WTC11 (cell line): ENCODE measurements around the gene NOL4L. TPM values are rescaled to one million over a fixed set of nuclear protein-coding genes. Genes with fewer than 3 reads are reported as not detected.

Experiments
- ATAC-seq: fragments of 200-7000 bp; cut with Tn5 transposase; 2 replicates; pipeline ENCODE4 v1.10.0; 2021; ENCODE audit warnings: mild to moderate bottlenecking, moderate library complexity
- CTCF ChIA-PET: fragments of 300-600 bp; sonication (Branson Sonifier 250); formaldehyde crosslinking; loops from one replicate; lab custom pipeline; 2021; ENCODE audit warnings: antibody characterized with exemption; lab: Charles Lee
- POLR2A ChIA-PET: fragments of 350-600 bp; sonication (Branson Sonifier 250); formaldehyde crosslinking; loops from one replicate; lab custom pipeline; 2021; ENCODE audit warnings: antibody characterized with exemption; lab: Charles Lee
- DNase-seq: peaks from one replicate; pipeline ENCODE4 v3.0.0; 2021; ENCODE audit warnings: low spot score
- H3K27ac Mint-ChIP-seq: 2 replicates; pipeline ENCODE4 v1.8.0; 2021; ENCODE audit warnings: mixed read lengths
- H3K27me3 Mint-ChIP-seq: 2 replicates; pipeline ENCODE4 v1.8.0; 2021; ENCODE audit warnings: low read depth, mild to moderate bottlenecking, moderate library complexity, mixed read lengths
- H3K36me3 Mint-ChIP-seq: 2 replicates; pipeline ENCODE4 v1.8.0; 2021; ENCODE audit warnings: mixed read lengths
- H3K4me1 Mint-ChIP-seq: 2 replicates; pipeline ENCODE4 v1.8.0; 2022; ENCODE audit warnings: mixed read lengths
- H3K4me3 Mint-ChIP-seq: 2 replicates; pipeline ENCODE4 v1.8.0; 2021; ENCODE audit warnings: mild to moderate bottlenecking, moderate library complexity, mixed read lengths
- H3K9me3 Mint-ChIP-seq: 2 replicates; pipeline ENCODE4 v1.8.0; 2021; ENCODE audit warnings: mixed read lengths
- CBFB ChIP-seq: sonication (generic); formaldehyde crosslinking; IDR thresholded peaks from 2 replicates; pipeline ENCODE4 v1.8.1; 2022; ENCODE audit warnings: mild to moderate bottlenecking, low read depth, missing genetic modification reagents
- EMX1 ChIP-seq: fragments of 250-450 bp; sonication (Bioruptor Pico); IDR thresholded peaks from 2 replicates; pipeline ENCODE4 v1.8.0; 2021; ENCODE audit warnings: mild to moderate bottlenecking
- ESRRA ChIP-seq: sonication (generic); formaldehyde crosslinking; IDR thresholded peaks from 2 replicates; pipeline ENCODE4 v1.8.1; 2022; ENCODE audit warnings: mild to moderate bottlenecking, missing genetic modification reagents, borderline replicate concordance
- ETV6 ChIP-seq: sonication (generic); formaldehyde crosslinking; IDR thresholded peaks from 2 replicates; pipeline ENCODE4 v1.8.1; 2022; ENCODE audit warnings: mild to moderate bottlenecking, missing genetic modification reagents
- FOXP1 ChIP-seq: sonication (generic); formaldehyde crosslinking; IDR thresholded peaks from 2 replicates; pipeline ENCODE4 v1.8.0; 2022; ENCODE audit warnings: missing genetic modification reagents, mild to moderate bottlenecking, moderate library complexity, borderline replicate concordance
- HMGA2 ChIP-seq: fragments of 250-450 bp; sonication (Bioruptor Pico); IDR thresholded peaks from 2 replicates; pipeline ENCODE4 v1.4.0; 2021; ENCODE audit warnings: mild to moderate bottlenecking, moderate library complexity
- NFATC4 ChIP-seq: fragments of 250-450 bp; sonication (Bioruptor Pico); IDR thresholded peaks from 2 replicates; pipeline ENCODE4 v1.9.0; 2021; ENCODE audit warnings: mild to moderate bottlenecking
- RORB ChIP-seq: fragments of 250-450 bp; sonication (Bioruptor Pico); IDR thresholded peaks from 2 replicates; pipeline ENCODE4 v1.9.0; 2021; ENCODE audit warnings: mild to moderate bottlenecking
- SP1 ChIP-seq: sonication (generic); formaldehyde crosslinking; conservative IDR thresholded peaks from 2 replicates; pipeline ENCODE4 v1.8.1; 2022; ENCODE audit warnings: missing genetic modification reagents
- ZBTB21 ChIP-seq: sonication (generic); formaldehyde crosslinking; IDR thresholded peaks from 2 replicates; pipeline ENCODE4 v1.8.1; 2023; ENCODE audit warnings: mild to moderate bottlenecking, missing genetic modification reagents, borderline replicate concordance
- ZNF121 ChIP-seq: sonication (generic); formaldehyde crosslinking; IDR thresholded peaks from 2 replicates; pipeline ENCODE4 v1.8.0; 2023; ENCODE audit warnings: missing genetic modification reagents
- total RNA-seq: library from RNA; stranded (reverse); gene quantifications from 3 replicates; pipeline ENCODE4 v1.2.3, GENCODE V29; 2021
- TF ChIP-seq, protein P1 (sequence below): fragments of 250-450 bp; sonication (Bioruptor Pico); IDR thresholded peaks from 2 replicates; pipeline ENCODE4 v2.1.2; 2022; ENCODE audit warnings: mild to moderate bottlenecking, moderate library complexity
- TF ChIP-seq, protein P2 (sequence below): sonication (generic); formaldehyde crosslinking; IDR thresholded peaks from 2 replicates; pipeline ENCODE4 v1.8.0; 2023; ENCODE audit warnings: mild to moderate bottlenecking, missing genetic modification reagents
- TF ChIP-seq, protein P3 (sequence below): fragments of 250-450 bp; sonication (Bioruptor Pico); IDR thresholded peaks from 2 replicates; pipeline ENCODE4 v1.9.0; 2021; ENCODE audit warnings: mild to moderate bottlenecking
- TF ChIP-seq, protein P4 (sequence below): sonication (generic); formaldehyde crosslinking; IDR thresholded peaks from 2 replicates; pipeline ENCODE4 v1.8.0; 2023; ENCODE audit warnings: missing genetic modification reagents, mild to moderate bottlenecking, borderline replicate concordance

NOL4L gene
- total RNA-seq, 1 experiment from 2014 or later: 29.0 TPM

DNA sequence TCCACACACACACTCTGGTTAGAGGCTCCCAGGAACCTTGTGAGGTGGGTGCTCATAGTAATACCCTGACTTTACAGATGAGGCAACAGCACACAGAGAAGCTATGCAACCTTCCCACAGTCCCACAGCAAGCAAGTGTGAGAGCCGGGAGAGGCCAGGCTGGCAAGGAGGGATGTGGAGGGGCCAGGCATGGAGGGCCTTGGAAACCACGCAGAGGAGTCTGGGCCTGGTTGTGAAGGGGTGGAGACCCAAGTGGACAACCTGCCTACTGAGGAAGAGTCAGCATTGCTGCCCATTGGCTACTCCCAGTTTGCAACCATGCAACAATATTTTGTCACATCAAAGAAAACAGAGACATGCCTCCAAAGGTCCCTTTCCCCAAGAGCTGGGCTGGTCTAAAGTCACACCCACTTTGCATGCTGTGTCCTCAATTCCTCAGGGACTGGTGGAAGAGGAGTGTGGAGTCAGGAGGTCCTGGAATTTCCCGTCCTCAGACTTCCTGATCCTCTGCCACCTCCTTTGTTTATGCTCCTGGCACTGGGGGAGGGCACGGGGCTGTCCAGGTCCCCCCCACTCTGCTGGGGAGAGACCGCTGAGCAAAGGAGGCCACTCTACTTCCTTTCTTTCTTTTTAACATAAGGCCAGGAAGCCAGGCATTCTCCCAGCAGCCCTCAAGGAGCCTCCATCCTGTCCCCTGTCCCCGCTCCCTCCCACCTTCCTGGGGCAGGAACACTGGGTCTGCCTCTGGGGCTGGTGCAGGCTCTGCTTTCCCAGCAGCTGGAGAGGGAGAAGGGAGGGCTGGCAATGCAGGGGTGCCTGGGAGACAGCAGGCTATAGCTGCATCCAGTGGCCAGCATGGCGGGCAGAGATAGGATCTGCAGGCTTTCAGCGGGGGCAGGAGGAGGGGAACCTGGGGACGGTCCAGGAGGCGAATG, 68.3 kb downstream of the NOL4L start:
- no peak overlapping the region for H3K27ac Mint-ChIP-seq
- TF ChIP-seq ZNF121 (CRISPR knock-in tag) (no peak), FOXP1 (CRISPR knock-in tag) (no peak), NFATC4 (CRISPR knock-in tag) (no peak), RORB (CRISPR knock-in tag) (no peak)
- TF ChIP-seq, all 79 proteins: peak for 0

DNA sequence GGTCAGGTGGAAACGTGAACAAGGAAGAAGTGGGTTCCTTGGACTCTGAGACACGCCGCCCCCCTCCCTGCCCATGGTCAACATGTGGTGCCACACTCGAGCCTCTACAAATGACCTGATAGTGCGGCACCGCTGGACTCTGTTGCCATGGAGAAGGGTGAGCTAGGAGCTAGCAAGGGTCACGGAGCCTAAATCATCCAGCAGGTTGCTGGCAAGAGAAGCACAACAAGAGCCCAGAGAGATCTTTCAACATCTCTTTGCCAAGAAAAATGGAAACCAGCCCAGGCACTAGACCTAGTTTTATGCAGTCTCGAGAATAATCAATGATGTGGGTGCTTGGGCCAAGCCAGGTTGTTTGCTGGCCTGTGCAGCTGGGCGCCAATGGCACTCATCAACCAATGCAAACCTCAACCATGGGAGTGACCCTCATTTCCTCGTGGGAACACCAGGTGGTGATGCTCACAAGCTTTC, 69.5 kb downstream of the NOL4L start:
- DNase-seq: no peak
- no peak for TF ChIP-seq CBFB (CRISPR knock-in tag)
- TF ChIP-seq, protein P1, sequence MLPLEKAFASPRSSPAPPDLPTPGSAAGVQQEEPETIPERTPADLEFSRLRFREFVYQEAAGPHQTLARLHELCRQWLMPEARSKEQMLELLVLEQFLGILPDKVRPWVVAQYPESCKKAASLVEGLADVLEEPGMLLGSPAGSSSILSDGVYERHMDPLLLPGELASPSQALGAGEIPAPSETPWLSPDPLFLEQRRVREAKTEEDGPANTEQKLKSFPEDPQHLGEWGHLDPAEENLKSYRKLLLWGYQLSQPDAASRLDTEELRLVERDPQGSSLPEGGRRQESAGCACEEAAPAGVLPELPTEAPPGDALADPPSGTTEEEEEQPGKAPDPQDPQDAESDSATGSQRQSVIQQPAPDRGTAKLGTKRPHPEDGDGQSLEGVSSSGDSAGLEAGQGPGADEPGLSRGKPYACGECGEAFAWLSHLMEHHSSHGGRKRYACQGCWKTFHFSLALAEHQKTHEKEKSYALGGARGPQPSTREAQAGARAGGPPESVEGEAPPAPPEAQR (CRISPR knock-in tag): no peak
- TF ChIP-seq NFATC4 (CRISPR knock-in tag): no peak
- TF ChIP-seq, protein P2, sequence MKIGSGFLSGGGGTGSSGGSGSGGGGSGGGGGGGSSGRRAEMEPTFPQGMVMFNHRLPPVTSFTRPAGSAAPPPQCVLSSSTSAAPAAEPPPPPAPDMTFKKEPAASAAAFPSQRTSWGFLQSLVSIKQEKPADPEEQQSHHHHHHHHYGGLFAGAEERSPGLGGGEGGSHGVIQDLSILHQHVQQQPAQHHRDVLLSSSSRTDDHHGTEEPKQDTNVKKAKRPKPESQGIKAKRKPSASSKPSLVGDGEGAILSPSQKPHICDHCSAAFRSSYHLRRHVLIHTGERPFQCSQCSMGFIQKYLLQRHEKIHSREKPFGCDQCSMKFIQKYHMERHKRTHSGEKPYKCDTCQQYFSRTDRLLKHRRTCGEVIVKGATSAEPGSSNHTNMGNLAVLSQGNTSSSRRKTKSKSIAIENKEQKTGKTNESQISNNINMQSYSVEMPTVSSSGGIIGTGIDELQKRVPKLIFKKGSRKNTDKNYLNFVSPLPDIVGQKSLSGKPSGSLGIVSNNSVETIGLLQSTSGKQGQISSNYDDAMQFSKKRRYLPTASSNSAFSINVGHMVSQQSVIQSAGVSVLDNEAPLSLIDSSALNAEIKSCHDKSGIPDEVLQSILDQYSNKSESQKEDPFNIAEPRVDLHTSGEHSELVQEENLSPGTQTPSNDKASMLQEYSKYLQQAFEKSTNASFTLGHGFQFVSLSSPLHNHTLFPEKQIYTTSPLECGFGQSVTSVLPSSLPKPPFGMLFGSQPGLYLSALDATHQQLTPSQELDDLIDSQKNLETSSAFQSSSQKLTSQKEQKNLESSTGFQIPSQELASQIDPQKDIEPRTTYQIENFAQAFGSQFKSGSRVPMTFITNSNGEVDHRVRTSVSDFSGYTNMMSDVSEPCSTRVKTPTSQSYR (CRISPR knock-in tag): no peak
- TF ChIP-seq, protein P3, sequence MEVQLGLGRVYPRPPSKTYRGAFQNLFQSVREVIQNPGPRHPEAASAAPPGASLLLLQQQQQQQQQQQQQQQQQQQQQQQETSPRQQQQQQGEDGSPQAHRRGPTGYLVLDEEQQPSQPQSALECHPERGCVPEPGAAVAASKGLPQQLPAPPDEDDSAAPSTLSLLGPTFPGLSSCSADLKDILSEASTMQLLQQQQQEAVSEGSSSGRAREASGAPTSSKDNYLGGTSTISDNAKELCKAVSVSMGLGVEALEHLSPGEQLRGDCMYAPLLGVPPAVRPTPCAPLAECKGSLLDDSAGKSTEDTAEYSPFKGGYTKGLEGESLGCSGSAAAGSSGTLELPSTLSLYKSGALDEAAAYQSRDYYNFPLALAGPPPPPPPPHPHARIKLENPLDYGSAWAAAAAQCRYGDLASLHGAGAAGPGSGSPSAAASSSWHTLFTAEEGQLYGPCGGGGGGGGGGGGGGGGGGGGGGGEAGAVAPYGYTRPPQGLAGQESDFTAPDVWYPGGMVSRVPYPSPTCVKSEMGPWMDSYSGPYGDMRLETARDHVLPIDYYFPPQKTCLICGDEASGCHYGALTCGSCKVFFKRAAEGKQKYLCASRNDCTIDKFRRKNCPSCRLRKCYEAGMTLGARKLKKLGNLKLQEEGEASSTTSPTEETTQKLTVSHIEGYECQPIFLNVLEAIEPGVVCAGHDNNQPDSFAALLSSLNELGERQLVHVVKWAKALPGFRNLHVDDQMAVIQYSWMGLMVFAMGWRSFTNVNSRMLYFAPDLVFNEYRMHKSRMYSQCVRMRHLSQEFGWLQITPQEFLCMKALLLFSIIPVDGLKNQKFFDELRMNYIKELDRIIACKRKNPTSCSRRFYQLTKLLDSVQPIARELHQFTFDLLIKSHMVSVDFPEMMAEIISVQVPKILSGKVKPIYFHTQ (CRISPR knock-in tag): no peak
- TF ChIP-seq ESRRA (CRISPR knock-in tag): no peak
- CTCF ChIA-PET: interaction anchor here (0.7 to 2.4 kb wide), 6 partner anchors 9 to 150 kb away, joined by 3 to 8 read pairs (median 6); no protein-coding TSS in a partner anchor
- Mint-ChIP-seq H3K36me3 (no peaks in the 10 kb centered on the region), H3K9me3 (no peaks in the 10 kb centered on the region), H3K4me3 (no peak overlapping the region), H3K27me3 (no peaks in the 10 kb centered on the region), H3K4me1 (peaks cover 12% of the 10 kb centered on the region), H3K27ac (no peak overlapping the region)
- POLR2A ChIA-PET: no interaction called here
- ATAC-seq: no peak

More for the DNA sequence above, 68.3 kb downstream of the NOL4L start:
- Mint-ChIP-seq H3K36me3 (no peaks in the 10 kb centered on the region), H3K4me3 (no peak overlapping the region), H3K9me3 (no peaks in the 10 kb centered on the region), H3K27me3 (no peaks in the 10 kb centered on the region), H3K4me1 (peaks cover 5% of the 10 kb centered on the region; the same call in 1 of the 2 replicates)
- ATAC-seq (no peak), DNase-seq (no peak)
- ChIA-PET CTCF (interaction anchor here (1.0 to 2.4 kb wide), 3 partner anchors 60 to 149 kb away, joined by 5 to 8 read pairs (median 8); no protein-coding TSS in a partner anchor), POLR2A (no interaction called here)

DNA sequence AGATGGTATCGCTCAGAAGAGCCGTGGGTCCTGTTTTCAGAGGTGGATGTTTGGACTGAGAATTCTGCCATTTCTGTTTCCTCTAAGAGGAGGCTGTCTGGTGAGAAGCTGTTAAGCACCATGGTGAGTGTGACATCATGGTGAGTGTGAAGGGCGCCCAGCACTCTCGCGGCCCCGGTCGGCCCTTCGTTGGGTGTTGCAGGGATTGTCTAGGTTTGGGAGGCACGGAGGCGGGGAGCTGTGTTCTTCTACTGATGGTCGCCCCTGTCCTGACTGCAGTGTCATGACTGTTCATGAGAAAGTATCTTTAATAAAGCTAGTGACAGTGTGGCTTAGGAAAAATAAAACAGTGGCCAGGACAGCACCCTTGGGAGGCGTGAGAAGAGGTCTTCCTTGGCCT, 70.4 kb downstream of the NOL4L start:
- ChIA-PET CTCF (interaction anchor here (0.7 to 2.0 kb wide), 3 partner anchors 8 to 151 kb away, joined by 4 to 8 read pairs (median 6); no protein-coding TSS in a partner anchor), POLR2A (no interaction called here)
- Mint-ChIP-seq H3K36me3 (no peaks in the 10 kb centered on the region), H3K27me3 (no peaks in the 10 kb centered on the region), H3K9me3 (no peaks in the 10 kb centered on the region), H3K27ac (no peak overlapping the region), H3K4me1 (peaks cover 18% of the 10 kb centered on the region), H3K4me3 (no peak overlapping the region)
- DNase-seq: no peak
- no peak for ATAC-seq
- TF ChIP-seq ZBTB21 (CRISPR knock-in tag): no peak
- TF ChIP-seq EMX1: no peak
- no peak for TF ChIP-seq NFATC4 (CRISPR knock-in tag)
- no peak for TF ChIP-seq ETV6 (CRISPR knock-in tag)
- no peak for TF ChIP-seq SP1
- TF ChIP-seq, protein P3 (CRISPR knock-in tag): no peak
- TF ChIP-seq, protein P4, sequence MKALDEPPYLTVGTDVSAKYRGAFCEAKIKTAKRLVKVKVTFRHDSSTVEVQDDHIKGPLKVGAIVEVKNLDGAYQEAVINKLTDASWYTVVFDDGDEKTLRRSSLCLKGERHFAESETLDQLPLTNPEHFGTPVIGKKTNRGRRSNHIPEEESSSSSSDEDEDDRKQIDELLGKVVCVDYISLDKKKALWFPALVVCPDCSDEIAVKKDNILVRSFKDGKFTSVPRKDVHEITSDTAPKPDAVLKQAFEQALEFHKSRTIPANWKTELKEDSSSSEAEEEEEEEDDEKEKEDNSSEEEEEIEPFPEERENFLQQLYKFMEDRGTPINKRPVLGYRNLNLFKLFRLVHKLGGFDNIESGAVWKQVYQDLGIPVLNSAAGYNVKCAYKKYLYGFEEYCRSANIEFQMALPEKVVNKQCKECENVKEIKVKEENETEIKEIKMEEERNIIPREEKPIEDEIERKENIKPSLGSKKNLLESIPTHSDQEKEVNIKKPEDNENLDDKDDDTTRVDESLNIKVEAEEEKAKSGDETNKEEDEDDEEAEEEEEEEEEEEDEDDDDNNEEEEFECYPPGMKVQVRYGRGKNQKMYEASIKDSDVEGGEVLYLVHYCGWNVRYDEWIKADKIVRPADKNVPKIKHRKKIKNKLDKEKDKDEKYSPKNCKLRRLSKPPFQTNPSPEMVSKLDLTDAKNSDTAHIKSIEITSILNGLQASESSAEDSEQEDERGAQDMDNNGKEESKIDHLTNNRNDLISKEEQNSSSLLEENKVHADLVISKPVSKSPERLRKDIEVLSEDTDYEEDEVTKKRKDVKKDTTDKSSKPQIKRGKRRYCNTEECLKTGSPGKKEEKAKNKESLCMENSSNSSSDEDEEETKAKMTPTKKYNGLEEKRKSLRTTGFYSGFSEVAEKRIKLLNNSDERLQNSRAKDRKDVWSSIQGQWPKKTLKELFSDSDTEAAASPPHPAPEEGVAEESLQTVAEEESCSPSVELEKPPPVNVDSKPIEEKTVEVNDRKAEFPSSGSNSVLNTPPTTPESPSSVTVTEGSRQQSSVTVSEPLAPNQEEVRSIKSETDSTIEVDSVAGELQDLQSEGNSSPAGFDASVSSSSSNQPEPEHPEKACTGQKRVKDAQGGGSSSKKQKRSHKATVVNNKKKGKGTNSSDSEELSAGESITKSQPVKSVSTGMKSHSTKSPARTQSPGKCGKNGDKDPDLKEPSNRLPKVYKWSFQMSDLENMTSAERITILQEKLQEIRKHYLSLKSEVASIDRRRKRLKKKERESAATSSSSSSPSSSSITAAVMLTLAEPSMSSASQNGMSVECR (CRISPR knock-in tag): no peak
- no peak for TF ChIP-seq HMGA2
